GM12874 (cell line): ENCODE data around the gene BICRAL.

Source experiments
- CTCF ChIP-seq: IDR thresholded peaks from 2 replicates; pipeline ENCODE4 v1.5.1; 2011; ENCODE audit warnings: low read depth, mild to moderate bottlenecking, control low read depth, low read length, moderate library complexity; ENCODE audit not compliant: insufficient read depth

The BICRAL gene

GRCh38 chr6:42790549-42791181, 8.8 kb downstream of the BICRAL start:
- TF ChIP-seq CTCF = no peak

DNA sequence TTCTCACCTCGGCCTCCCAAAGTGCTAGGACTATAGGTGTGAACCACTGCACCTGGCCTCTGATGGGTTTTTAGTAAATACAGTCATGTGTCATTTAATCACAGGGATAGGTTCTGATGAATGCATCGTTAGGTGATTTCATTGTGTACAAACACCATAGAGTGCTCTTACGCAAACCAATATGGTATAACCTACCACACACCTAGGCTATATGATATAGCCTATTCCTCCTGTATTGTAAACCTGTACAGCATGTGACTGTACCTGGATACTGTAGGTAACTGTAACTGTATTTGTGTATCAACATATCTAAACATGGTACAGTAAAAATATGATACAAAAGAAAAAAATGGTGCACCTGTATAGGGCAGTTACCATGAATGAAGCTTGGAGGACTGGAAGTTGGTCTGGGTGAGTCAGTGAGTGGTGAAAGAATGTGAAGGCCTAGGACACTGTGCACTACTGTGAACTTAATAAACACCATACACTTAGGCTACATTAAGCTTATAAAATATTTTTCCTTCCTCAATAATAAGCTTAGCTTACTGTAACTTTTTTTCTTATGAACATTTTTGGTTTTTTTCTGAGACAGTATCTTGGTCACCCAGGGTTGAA, 10.0 kb downstream of the BICRAL start:
- TF ChIP-seq CTCF = no peak

- TF ChIP-seq CTCF = no peak
These were observed 13.8 kb downstream of the BICRAL start for GRCh38 chr6:42795651-42796050.

GRCh38 chr6:42796171-42796570, 14.3 kb downstream of the BICRAL start:
- no peak for TF ChIP-seq CTCF

DNA sequence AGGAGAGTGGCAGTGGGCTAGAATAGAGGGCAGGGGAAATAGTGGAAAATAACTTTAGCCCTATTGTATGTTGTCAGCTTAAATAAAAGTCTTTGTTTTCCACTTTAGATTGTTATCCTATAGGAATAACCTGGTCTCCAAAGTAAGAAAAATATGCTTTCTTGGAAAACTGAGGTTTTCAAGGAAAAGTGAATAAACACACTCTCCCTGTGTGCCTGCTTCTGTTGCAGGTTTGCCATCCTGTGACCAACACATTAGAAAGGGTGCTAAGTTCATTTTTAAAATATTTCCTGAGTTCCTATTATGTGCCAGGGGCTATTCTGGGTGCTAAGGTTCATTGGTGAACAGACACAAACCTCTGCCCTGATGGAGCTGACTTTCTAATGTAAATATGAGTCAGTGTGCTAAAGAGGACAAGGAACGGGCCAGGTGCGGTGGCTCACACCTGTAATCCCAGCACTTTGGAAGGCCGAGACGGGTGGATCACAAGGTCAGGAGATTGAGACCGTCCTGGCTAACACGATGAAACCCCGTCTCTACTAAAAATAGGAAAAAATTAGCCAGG, 23.5 kb downstream of the BICRAL start:
- TF ChIP-seq CTCF = no peak

DNA sequence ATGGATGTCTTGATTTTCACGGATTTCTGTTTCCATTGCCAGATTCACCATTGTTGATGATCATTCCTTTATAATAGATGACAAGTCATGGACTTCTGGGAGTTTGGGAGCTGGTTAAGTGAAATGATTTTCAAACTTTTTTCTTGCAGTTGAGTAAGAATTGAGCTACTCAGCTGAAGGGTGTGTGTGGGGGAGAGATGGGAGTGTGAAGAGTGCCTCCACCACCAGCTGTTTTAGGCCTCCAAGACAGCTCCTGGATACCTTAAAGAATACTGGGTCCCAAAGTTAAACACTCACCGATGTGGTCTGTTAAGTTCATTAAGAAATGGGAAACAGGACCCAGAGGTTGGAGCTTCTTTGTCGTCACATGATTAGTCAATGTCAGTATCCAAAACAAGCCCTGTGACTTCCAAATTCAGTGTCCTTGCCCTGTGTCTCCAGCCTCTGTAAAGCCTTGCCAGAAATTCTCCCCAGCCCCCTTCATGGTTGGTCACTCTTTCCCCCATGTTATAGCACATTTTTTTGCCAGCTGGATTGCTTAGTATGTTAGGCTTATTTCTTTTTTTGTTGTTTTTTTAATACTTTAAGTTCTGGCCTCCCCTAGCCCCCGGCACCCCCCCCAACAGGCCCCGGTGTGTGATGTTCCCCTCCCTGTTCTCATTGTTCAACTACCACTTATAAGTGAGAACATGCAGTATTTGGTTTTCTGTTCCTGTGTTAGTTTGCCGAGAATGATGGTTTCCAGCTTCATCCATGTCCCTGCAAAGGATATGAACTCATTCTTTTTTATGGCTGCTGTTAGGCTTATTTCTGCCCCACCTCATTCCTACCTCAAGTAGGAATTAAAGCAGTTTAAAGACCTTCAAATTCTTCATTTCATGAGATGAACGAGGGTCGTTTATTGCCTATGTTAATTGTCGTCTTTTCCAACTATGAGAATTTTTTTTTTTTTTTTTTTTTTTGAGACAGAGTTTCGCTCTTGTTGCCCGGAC, 26.9 kb downstream of the BICRAL start:
- TF ChIP-seq CTCF = no peak
